Mucosa of gallbladder (tissue), 1 donor: ENCODE data around the gene ATXN10. TPM values are rescaled to one million over a fixed set of nuclear protein-coding genes. Genes with fewer than 3 reads are reported as not detected.
"Not testable (repeated sequence)": the region's sequence is repeated elsewhere in the genome, so short reads cannot be mapped to it uniquely, and the experiment has no call there.

Source experiments
- DNase-seq: peaks from one replicate; pipeline ENCODE4 v3.0.0-alpha.2; 2020; ENCODE audit warnings: low spot score
- total RNA-seq: library from RNA; stranded (reverse); gene quantifications from one replicate; pipeline ENCODE4 v1.2.1, GENCODE V29; 2021
- donor health status: DM: no; HTN: no; CAD: no.

The ATXN10 gene
- total RNA-seq, 1 donor from 2014 or later = 135 TPM

DNA sequence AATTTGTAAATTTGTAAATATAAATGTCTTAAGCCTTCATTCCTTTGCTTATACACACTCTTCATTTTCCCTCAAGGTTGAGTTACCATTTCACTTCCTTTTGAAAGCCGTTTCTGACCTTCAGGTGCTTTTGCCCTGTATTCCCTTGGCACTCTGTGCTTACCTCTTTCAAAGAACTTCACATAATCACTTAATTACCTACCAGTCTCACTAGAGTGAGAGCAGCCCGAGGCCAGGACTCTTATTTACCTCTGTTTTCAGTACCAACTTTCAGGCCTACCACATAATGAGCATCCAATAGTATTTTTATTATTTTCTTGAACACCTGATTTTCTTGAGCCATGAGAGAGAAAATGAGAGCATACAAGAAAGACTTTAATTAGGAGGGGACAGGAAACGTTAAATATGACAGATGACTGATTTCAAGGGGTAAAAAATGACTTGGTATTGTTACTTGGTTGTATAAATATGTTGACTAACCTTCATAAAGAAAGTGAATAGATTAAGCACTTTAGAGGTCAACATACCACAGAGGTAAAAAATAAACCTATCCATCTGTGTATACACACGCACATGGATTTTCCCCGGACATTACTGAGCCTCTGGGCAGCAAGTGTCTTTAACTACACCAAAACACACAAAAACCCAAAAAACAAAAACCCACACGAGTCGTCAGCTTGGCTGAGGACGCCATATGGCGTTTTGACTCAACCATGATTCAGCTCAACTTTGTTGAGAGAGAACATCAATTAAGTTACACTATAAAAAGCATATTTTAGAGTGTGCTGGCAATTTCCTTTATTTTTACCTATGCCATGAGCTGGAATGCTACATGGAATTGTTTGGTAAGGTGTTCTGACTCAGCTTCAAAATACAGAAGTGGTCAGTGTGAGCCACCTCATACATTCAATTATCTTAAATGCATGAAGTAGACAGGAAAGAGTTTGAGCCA lies 7.6 kb downstream of the ATXN10 start:
- DNase-seq = no peak

- DNase-seq = no peak
Measured at GRCh38 chr22:45680932-45681700, 9.5 kb downstream of the ATXN10 start.

GRCh38 chr22:45682064-45682463 lies 10.4 kb downstream of the ATXN10 start:
- no peak for DNase-seq

- DNase-seq = not testable (repeated sequence)
Measured at GRCh38 chr22:45682773-45683172, 11.1 kb downstream of the ATXN10 start.

DNA sequence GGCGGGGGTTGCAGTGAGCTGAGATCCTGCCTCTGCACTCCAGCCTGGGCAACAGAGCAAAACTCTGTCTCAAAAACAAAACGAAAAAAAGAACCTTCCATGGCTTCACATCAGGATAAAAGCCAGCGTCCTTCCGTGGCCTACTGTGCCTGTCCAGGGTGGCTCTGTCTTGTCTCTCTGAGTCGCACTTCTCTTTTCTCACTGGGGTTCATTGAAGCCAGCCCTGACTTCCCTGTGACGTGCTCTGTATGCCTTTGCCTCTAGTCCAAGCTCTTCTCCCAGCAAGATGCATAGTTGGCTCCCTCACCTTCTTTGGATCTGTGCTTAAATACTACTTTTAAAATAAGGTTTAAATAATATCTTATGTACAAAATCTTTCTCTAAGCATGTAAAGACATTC lies 11.6 kb downstream of the ATXN10 start:
- DNase-seq = no peak

DNA sequence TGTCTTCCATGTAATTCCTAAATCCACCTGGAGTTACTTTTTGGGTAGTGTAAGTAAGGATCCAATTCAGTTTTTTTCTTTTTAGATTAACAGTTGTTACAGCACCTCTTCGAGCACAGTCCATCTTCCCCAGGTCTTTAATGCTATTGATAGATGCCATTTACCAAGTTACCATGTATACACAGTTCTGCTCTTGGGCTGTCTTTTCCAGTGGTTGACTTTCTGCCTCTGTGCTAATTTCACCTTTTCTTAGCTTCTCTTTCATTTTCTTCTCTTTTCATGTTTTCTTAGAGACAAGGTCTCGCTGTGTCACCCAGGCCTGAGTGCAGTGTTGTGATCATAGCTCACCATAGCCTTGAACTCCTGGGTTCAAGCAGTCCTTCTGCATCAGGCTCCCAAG lies 12.0 kb downstream of the ATXN10 start:
- DNase-seq = no peak

GRCh38 chr22:45684169-45684568 lies 12.5 kb downstream of the ATXN10 start:
- DNase-seq = no peak

DNA sequence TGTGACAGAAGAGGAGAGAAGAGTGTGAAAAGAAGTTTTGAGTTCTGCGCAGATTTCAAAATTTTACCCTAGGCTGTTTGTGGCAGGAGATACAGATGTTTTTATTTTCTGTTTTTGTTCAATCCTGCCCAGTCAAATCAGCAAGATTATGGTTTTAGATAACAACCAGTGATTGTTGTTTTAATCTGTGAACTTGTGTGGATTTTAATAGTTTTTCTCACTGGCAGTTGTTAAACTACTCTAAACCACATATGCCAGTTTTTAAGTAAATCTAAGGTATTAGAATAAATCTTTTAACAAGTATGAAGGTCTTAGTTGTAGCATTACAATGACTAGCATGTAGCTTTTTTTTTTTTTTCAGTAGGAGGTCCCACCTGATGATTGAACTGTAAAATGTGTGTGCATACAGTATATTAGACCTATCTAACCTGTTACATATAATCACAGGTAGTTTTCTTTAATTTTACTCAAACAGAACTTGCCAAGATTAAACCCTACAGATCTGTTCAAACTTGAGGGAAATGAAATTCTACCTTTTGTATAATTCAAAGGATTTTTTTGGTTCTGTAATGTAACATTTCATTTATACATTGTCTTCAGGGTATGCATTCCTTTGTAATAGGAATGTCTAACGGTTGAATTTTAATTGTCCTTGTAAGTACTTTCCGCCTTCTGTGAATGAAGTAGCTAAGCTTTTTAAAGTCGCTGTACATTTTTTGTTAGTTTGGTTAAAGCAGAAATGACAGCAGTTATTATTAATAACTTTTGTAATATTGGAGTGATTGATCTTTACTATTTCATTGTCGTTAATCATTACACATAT lies 13.3 kb downstream of the ATXN10 start:
- no peak for DNase-seq

GRCh38 chr22:45686004-45686403 lies 14.4 kb downstream of the ATXN10 start:
- no peak for DNase-seq

GRCh38 chr22:45686836-45687235 lies 15.2 kb downstream of the ATXN10 start:
- DNase-seq = no peak

DNA sequence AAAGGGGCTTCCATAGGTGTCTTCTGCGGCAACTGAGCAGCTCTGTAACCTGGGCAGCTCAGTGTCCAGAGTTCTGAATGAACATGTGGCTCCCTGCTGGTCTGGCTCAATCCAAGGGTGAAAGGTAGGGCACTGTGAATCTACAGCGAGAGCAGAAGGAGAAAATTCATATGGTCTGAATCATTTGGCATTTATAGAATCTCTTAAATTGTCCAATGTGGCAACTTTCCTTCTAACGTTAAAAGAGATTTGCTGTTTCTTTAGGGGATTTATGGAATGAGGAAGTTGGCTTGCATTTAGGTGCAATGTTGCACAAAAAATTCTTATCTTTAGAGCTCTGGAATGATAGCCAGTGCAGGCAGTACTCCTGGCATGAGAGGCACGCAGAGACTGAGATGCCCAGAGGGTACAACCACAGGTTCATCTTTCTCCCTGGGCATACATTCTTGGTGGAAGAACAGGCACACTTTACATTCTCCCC lies 17.0 kb downstream of the ATXN10 start:
- peak; percentile 10 for DNase-seq

DNA sequence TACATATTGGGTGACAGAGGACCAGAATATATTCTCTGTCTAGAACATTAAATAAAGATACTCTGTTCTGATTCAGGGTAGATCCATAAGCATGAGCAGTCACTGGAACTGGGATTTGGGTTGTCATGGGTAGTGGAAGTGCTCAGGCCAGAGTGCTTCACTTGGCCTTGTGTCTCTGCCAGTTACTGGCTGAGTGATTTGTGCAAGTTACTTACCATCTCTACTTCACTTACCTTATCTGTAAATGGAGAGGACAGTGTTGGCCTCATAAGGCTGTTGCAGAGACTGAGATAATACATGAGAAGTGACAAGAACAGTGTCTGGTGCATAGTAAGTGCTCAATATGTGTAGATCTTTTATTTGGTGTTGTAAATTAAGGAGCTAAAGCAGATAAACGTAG lies 17.6 kb downstream of the ATXN10 start:
- no peak for DNase-seq

- DNase-seq = no peak
Measured at GRCh38 chr22:45690008-45690407, 18.4 kb downstream of the ATXN10 start.

GRCh38 chr22:45692549-45692948 lies 20.9 kb downstream of the ATXN10 start:
- no peak for DNase-seq

DNA sequence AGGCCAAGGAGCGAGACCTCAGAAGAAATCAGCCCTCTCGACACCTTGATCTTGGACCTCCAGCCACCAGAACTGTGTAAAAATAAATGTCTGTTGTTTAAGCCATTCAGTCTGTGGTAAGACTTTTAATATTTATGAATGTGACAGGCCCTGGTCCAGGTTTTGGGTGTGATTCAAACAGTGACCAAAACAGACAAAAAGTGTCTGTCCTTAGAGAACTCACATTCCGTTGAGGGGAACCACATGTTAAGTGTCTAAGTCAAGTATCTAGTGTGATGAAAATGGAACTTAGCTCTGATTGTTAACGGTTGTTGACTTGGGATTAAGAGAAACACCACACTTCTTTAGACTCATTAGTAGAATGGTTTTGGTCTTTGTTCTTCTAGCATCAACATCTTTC lies 22.2 kb downstream of the ATXN10 start:
- DNase-seq = no peak

GRCh38 chr22:45696227-45696626 lies 24.6 kb downstream of the ATXN10 start:
- DNase-seq = no peak

GRCh38 chr22:45698094-45698493 lies 26.5 kb downstream of the ATXN10 start:
- no peak for DNase-seq

DNA sequence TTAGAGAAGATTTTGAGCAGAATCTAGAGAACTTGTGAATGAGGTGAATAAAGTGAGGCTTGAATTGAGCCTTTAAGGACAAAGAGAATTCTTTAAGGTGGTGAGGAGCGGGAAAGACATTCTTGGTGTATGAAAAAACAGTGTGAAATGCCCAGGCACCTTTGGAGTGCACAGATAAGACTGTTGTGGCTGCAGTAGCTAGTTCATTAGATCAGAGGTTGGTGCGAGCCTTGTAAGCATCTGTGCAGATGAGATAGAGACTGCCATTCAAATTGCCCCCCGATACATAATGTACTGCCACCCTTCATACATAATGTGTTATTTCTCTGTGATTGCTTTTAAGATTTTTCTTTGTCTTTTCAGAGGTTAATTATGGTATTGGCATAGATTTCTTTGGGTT lies 31.3 kb downstream of the ATXN10 start:
- DNase-seq = no peak

GRCh38 chr22:45703758-45704157 lies 32.1 kb downstream of the ATXN10 start:
- DNase-seq = no peak

DNA sequence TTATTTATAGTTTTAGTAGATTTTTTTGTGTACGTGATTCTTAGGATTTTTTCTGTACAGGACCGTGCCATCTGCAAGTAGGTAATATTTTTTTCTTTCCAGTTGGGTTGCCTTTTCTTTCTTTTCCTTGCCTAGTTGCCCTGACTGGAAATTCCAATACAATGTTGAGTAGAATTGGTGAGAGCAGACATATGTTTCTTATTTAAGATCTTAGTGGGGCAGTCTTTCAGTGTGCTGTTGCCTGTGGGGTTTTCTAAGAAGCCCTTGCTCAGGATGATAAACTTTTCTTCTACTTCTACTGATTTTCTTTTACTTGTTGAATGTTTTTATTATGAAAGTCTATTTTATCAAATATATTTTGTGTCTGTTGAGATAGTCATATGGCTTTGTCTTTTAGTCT lies 33.0 kb downstream of the ATXN10 start:
- no peak for DNase-seq

- DNase-seq = no peak
Measured at GRCh38 chr22:45707605-45708004, 36.0 kb downstream of the ATXN10 start.

DNA sequence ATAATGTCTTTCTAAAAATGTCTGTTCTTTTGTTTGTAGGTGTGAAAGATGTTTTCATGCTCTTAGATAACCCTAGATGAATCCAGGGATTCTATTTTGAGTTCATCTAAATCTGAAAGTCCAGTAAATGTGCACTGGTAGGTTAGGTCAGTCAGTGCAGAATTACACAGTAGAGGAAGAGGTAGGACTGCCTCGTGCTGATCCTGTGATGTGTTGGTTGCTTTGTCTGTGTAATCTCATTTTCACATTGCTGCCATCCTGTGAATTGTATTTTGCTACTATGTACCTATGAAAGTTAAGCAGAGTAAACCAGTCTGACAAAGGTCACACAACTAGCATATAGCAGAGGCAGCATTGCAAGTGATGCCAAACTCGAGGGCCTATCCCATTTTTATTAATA lies 36.5 kb downstream of the ATXN10 start:
- DNase-seq = no peak
